Measurements from ENCODE around the gene C12orf50.

Gene C12orf50

GRCh38 chr12:88056571-88056970 is 27.4 kb upstream of the C12orf50 start:
- in situ Hi-C loops (cut with HindIII; ENCODE audit: low sequenced_read_pairs): no loop called here
- TF ChIP-seq CTCF (IDR thresholded peaks at IDR 0.05; ENCODE audit: low read depth, low read length): no peak
- H3K4me3 ChIP-seq (ENCODE audit: low read depth, low read length): no peak overlapping the region
- no peak for DNase-seq (ENCODE audit: low read depth, low spot score)

GRCh38 chr12:88052686-88053085 is 23.5 kb upstream of the C12orf50 start:
- DNase-seq (ENCODE audit: low read depth, low spot score): peak; percentile 46
- H3K4me3 ChIP-seq (ENCODE audit: low read depth, low read length): no peak overlapping the region
- in situ Hi-C loops (cut with HindIII; ENCODE audit: low sequenced_read_pairs): no loop called here
- peak; percentile 67 for TF ChIP-seq CTCF (IDR thresholded peaks at IDR 0.05; ENCODE audit: low read depth, low read length)

GRCh38 chr12:88044035-88044434 is 14.8 kb upstream of the C12orf50 start:
- H3K4me3 ChIP-seq (ENCODE audit: low read depth, low read length): no peak overlapping the region
- no peak for DNase-seq (ENCODE audit: low read depth, low spot score)
- in situ Hi-C loops (cut with HindIII; ENCODE audit: low sequenced_read_pairs): no loop called here
- no peak for TF ChIP-seq CTCF (IDR thresholded peaks at IDR 0.05; ENCODE audit: low read depth, low read length)

GRCh38 chr12:88037770-88038169 is 8.6 kb upstream of the C12orf50 start:
- DNase-seq (ENCODE audit: low read depth, low spot score): no peak
- no peak overlapping the region for H3K4me3 ChIP-seq (ENCODE audit: low read depth, low read length)
- no peak for TF ChIP-seq CTCF (IDR thresholded peaks at IDR 0.05; ENCODE audit: low read depth, low read length)
- in situ Hi-C loops (cut with HindIII; ENCODE audit: low sequenced_read_pairs): no loop called here

GRCh38 chr12:88036353-88036965 is 7.3 kb upstream of the C12orf50 start:
- TF ChIP-seq CTCF (IDR thresholded peaks at IDR 0.05; ENCODE audit: low read depth, low read length): no peak
- in situ Hi-C loops (cut with HindIII; ENCODE audit: low sequenced_read_pairs): no loop called here
- DNase-seq (ENCODE audit: low read depth, low spot score): peak; percentile 14
- peak overlapping the region; percentile 86 for H3K4me3 ChIP-seq (ENCODE audit: low read depth, low read length)

- no peak for TF ChIP-seq CTCF (IDR thresholded peaks at IDR 0.05; ENCODE audit: low read depth, low read length)
- in situ Hi-C loops (cut with HindIII; ENCODE audit: low sequenced_read_pairs): no loop called here
- H3K4me3 ChIP-seq (ENCODE audit: low read depth, low read length): peak overlapping the region; percentile 86
- DNase-seq (ENCODE audit: low read depth, low spot score): no peak
These were observed 6.7 kb upstream of the C12orf50 start for GRCh38 chr12:88035907-88036289.
